ENCODE data around the gene KLHL25.

GRCh38 chr15:85718981-85719380 lies 75.7 kb downstream of the KLHL25 start:
- TF ChIP-seq POLR2A (IDR thresholded peaks at IDR 0.05; ENCODE audit: low read length) (no peak), GATA1 (IDR thresholded peaks at IDR 0.05; ENCODE audit: low read depth, low read length) (no peak)

Measured in erythroblast (primary cell).